Liver (tissue), 9 donors: ENCODE results near the gene RASA3. TPM values are rescaled to one million over a fixed set of nuclear protein-coding genes. Genes with fewer than 3 reads are reported as not detected.

ENCODE experiments used
- DNase-seq: peaks from one replicate; pipeline ENCODE4 v3.0.0-alpha.2; 2017; ENCODE audit warnings: low spot score
- H3K27ac ChIP-seq, 2 donors: one replicate each; pipeline ENCODE4 v1.7.0; 2013; ENCODE audit warnings: inconsistent platforms in 2 of 2, low read length in 2 of 2, control low read depth in 1 of 2, low read depth in 1 of 2, mild to moderate bottlenecking in 1 of 2
- H3K27me3 ChIP-seq, 4 donors: one replicate each; pipeline versions ENCODE4 v1.6.1 to v1.7.0; 2013; ENCODE audit warnings: low read length in 3 of 4, inconsistent platforms in 1 of 4, mild to moderate bottlenecking in 1 of 4, moderate library complexity in 1 of 4; ENCODE audit not compliant: control insufficient read depth in 4 of 4, insufficient read depth in 4 of 4
- H3K36me3 ChIP-seq, 4 donors: one replicate each; pipeline versions ENCODE4 v1.6.1 to v1.7.0; 2013; ENCODE audit warnings: low read length in 3 of 4, mild to moderate bottlenecking in 3 of 4, low read depth in 1 of 4, moderate library complexity in 1 of 4; ENCODE audit not compliant: control insufficient read depth in 4 of 4, insufficient read depth in 3 of 4
- H3K4me1 ChIP-seq, 4 donors: one replicate each; pipeline versions ENCODE4 v1.6.1 to v1.7.0; 2013; ENCODE audit warnings: low read length in 3 of 4, mild to moderate bottlenecking in 3 of 4, moderate library complexity in 1 of 4; ENCODE audit not compliant: control insufficient read depth in 4 of 4, insufficient read depth in 4 of 4
- H3K4me3 ChIP-seq, 3 donors: one replicate each; pipeline versions ENCODE4 v1.6.1 to v1.7.0; 2013; ENCODE audit warnings: low read length in 3 of 3, control low read depth in 1 of 3, low read depth in 1 of 3, mild to moderate bottlenecking in 1 of 3
- H3K9ac ChIP-seq, 2 donors: one replicate each; pipeline ENCODE4 v1.7.0; 2013; ENCODE audit warnings: low read length in 2 of 2, mild to moderate bottlenecking in 2 of 2, moderate library complexity in 2 of 2, control low read depth in 1 of 2, low read depth in 1 of 2
- H3K9me3 ChIP-seq, 4 donors: one replicate each; pipeline versions ENCODE4 v1.6.1 to v1.7.0; 2013; ENCODE audit warnings: low read length in 3 of 4; ENCODE audit not compliant: control insufficient read depth in 4 of 4
- ATF3 ChIP-seq: IDR thresholded peaks from 2 replicates; pipeline ENCODE4 v1.6.1; 2016; ENCODE audit warnings: antibody characterized with exemption
- EGR1 ChIP-seq, 2 donors: IDR thresholded peaks; 2 replicates each; pipeline ENCODE4 v1.6.1; 2016 to 2018; ENCODE audit warnings: antibody characterized with exemption in 2 of 2, low read depth in 2 of 2
- FOXA1 ChIP-seq: IDR thresholded peaks from 2 replicates; pipeline ENCODE4 v1.6.1; 2016; ENCODE audit warnings: antibody characterized with exemption
- FOXA2 ChIP-seq: IDR thresholded peaks from 2 replicates; pipeline ENCODE4 v1.6.1; 2016; ENCODE audit warnings: antibody characterized with exemption
- GABPA ChIP-seq, 2 donors: IDR thresholded peaks in 1 of 2; conservative IDR thresholded peaks in 1 of 2; 2 replicates each; pipeline ENCODE4 v1.6.1; 2016; ENCODE audit warnings: antibody characterized with exemption in 2 of 2, mild to moderate bottlenecking in 1 of 2, moderate library complexity in 1 of 2
- HNF4A ChIP-seq, 2 donors: conservative IDR thresholded peaks; 2 replicates each; pipeline ENCODE4 v1.6.1; 2016; ENCODE audit warnings: antibody characterized with exemption in 2 of 2, mild to moderate bottlenecking in 2 of 2
- HNF4G ChIP-seq: IDR thresholded peaks from 2 replicates; pipeline ENCODE4 v1.6.1; 2016; ENCODE audit warnings: antibody characterized with exemption
- JUND ChIP-seq, 2 donors: IDR thresholded peaks; 2 replicates each; pipeline ENCODE4 v1.6.1; 2016; ENCODE audit warnings: antibody characterized with exemption in 2 of 2
- MAX ChIP-seq: IDR thresholded peaks from 2 replicates; pipeline ENCODE4 v1.6.1; 2016; ENCODE audit warnings: antibody characterized with exemption
- NR2F2 ChIP-seq: IDR thresholded peaks from 2 replicates; pipeline ENCODE4 v1.6.1; 2016; ENCODE audit warnings: antibody characterized with exemption
- RAD21 ChIP-seq, 2 donors: IDR thresholded peaks; 2 replicates each; pipeline ENCODE4 v1.6.1; 2016; ENCODE audit warnings: antibody characterized with exemption in 2 of 2, mild to moderate bottlenecking in 2 of 2
- TAF1 ChIP-seq: conservative IDR thresholded peaks from 2 replicates; pipeline ENCODE4 v1.6.1; 2016; ENCODE audit warnings: antibody characterized with exemption, mild to moderate bottlenecking
- YY1 ChIP-seq: IDR thresholded peaks from 2 replicates; pipeline ENCODE4 v1.6.1; 2016; ENCODE audit warnings: antibody characterized with exemption, mild to moderate bottlenecking
- ZBTB33 ChIP-seq: IDR thresholded peaks from 2 replicates; pipeline ENCODE4 v1.6.1; 2016; ENCODE audit warnings: antibody characterized with exemption
- WGBS: extraction: QIAGEN DNeasy Blood & Tissue Kit; methylation state at CpG from one replicate; pipeline ENCODE4 v1.1.7; 2013; 5-methylcytosine and 5-hydroxymethylcytosine counted together
- polyA plus RNA-seq, 2 donors: library from polyadenylated mRNA; stranded (reverse) in 1 of 2; unstranded in 1 of 2; fragments of 200-250 nt in 1 of 2; fragments of >200 nt in 1 of 2; fragmentation: Nextera tagmentation in 1 of 2; extraction: Ambion mirVana in 1 of 2; gene quantifications; one replicate each; pipeline versions ENCODE4 v1.2.1 to v1.2.3, GENCODE V29; 2013 to 2015
- total RNA-seq, 2 donors: library from RNA; depleted of rRNA; stranded (reverse); fragments of >200 nt; gene quantifications; one replicate each; pipeline ENCODE4 v1.2.3, GENCODE V29; 2014
- TF ChIP-seq, protein P1 (sequence below): fragments of 150-350 bp; IDR thresholded peaks from 2 replicates; pipeline ENCODE4 v1.5.1; 2017; ENCODE audit warnings: improper control_type of control experiment, low read depth, low read length; ENCODE audit not compliant: missing input control
- TF ChIP-seq, protein P2 (sequence below): IDR thresholded peaks from 2 replicates; pipeline ENCODE4 v1.6.1; 2016; ENCODE audit warnings: antibody characterized with exemption, mild to moderate bottlenecking
- donor health status: healthy.
- donor health status: healthy.
- donor health status: healthy.
- donor health status: healthy.
- donor health status: healthy.

The RASA3 gene
- total and polyA plus RNA-seq, 4 donors: 0.64 to 5.9 (median 3.8) TPM

GRCh38 chr13:113995051-113995601 is 137.3 kb downstream of the RASA3 start:
- peaks cover 0 to 3% (median 1%) of the 10 kb centered on the region in 4 donors for H3K36me3 ChIP-seq

GRCh38 chr13:113992276-113993005 is 140.0 kb downstream of the RASA3 start:
- 94% methylated on average over 21 of the region's 21 CpGs for WGBS
- TF ChIP-seq YY1 (no peak), MAX (no peak), NR2F2 (no peak), HNF4A (conservative IDR thresholded peaks at IDR 0.05) (no peak), RAD21 (IDR thresholded peaks at IDR 0.05) (no peak), TAF1 (no peak), FOXA1 (no peak), JUND (IDR thresholded peaks at IDR 0.05) (no peak)
- TF ChIP-seq, protein P1, sequence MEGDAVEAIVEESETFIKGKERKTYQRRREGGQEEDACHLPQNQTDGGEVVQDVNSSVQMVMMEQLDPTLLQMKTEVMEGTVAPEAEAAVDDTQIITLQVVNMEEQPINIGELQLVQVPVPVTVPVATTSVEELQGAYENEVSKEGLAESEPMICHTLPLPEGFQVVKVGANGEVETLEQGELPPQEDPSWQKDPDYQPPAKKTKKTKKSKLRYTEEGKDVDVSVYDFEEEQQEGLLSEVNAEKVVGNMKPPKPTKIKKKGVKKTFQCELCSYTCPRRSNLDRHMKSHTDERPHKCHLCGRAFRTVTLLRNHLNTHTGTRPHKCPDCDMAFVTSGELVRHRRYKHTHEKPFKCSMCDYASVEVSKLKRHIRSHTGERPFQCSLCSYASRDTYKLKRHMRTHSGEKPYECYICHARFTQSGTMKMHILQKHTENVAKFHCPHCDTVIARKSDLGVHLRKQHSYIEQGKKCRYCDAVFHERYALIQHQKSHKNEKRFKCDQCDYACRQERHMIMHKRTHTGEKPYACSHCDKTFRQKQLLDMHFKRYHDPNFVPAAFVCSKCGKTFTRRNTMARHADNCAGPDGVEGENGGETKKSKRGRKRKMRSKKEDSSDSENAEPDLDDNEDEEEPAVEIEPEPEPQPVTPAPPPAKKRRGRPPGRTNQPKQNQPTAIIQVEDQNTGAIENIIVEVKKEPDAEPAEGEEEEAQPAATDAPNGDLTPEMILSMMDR: no peak
- Histone ChIP-seq H3K4me1 (no peaks in the 10 kb centered on the region), H3K36me3 (peaks cover 0 to 3% (median 1%) of the 10 kb centered on the region in 4 donors), H3K27ac (no peak overlapping the region), H3K27me3 (no peaks in the 10 kb centered on the region), H3K4me3 (no peak overlapping the region), H3K9ac (no peak overlapping the region), H3K9me3 (no peaks in the 10 kb centered on the region)
- no peak for DNase-seq

More at GRCh38 chr13:113995051-113995601, 137.3 kb downstream of the RASA3 start:
- DNase-seq: no peak
- Histone ChIP-seq H3K9ac (no peak overlapping the region), H3K27ac (no peak overlapping the region), H3K27me3 (no peaks in the 10 kb centered on the region), H3K4me3 (no peak overlapping the region), H3K9me3 (no peaks in the 10 kb centered on the region), H3K4me1 (no peaks in the 10 kb centered on the region)
- 86% methylated on average over 23 of the region's 23 CpGs for WGBS
- TF ChIP-seq HNF4G (no peak), JUND (IDR thresholded peaks at IDR 0.05) (no peak), RAD21 (IDR thresholded peaks at IDR 0.05) (no peak), MAX (no peak), ATF3 (no peak)

DNA sequence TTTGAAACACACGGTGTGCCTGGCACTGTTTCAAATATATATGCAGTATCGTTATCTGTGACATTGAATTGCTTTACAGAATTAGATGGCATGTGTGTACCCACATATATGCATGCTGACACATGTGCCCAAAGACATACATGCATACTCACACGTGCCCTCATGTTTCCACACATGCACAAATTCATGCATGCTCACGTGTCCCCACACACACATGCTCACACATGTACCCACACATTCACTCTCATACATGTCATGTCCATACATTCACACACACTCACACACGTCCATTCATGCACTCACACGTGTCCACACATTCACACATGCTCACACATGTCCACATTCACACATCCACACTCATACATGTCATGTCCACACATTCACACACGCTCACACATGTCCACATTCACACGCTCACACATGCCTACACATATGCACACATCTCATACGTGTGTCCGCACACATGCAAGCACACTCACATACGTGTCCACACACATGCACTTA is 140.7 kb downstream of the RASA3 start:
- Histone ChIP-seq H3K4me3 (no peak overlapping the region), H3K27ac (no peak overlapping the region), H3K9me3 (no peaks in the 10 kb centered on the region), H3K27me3 (no peaks in the 10 kb centered on the region), H3K36me3 (peaks cover 0 to 3% (median 1%) of the 10 kb centered on the region in 4 donors), H3K4me1 (no peaks in the 10 kb centered on the region), H3K9ac (no peak overlapping the region)
- 94% methylated on average over 11 of the region's 11 CpGs for WGBS
- no peak for DNase-seq
- TF ChIP-seq, protein P2, sequence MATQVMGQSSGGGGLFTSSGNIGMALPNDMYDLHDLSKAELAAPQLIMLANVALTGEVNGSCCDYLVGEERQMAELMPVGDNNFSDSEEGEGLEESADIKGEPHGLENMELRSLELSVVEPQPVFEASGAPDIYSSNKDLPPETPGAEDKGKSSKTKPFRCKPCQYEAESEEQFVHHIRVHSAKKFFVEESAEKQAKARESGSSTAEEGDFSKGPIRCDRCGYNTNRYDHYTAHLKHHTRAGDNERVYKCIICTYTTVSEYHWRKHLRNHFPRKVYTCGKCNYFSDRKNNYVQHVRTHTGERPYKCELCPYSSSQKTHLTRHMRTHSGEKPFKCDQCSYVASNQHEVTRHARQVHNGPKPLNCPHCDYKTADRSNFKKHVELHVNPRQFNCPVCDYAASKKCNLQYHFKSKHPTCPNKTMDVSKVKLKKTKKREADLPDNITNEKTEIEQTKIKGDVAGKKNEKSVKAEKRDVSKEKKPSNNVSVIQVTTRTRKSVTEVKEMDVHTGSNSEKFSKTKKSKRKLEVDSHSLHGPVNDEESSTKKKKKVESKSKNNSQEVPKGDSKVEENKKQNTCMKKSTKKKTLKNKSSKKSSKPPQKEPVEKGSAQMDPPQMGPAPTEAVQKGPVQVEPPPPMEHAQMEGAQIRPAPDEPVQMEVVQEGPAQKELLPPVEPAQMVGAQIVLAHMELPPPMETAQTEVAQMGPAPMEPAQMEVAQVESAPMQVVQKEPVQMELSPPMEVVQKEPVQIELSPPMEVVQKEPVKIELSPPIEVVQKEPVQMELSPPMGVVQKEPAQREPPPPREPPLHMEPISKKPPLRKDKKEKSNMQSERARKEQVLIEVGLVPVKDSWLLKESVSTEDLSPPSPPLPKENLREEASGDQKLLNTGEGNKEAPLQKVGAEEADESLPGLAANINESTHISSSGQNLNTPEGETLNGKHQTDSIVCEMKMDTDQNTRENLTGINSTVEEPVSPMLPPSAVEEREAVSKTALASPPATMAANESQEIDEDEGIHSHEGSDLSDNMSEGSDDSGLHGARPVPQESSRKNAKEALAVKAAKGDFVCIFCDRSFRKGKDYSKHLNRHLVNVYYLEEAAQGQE: no peak
- TF ChIP-seq FOXA2 (no peak), GABPA (IDR thresholded peaks at IDR 0.05 in 1 of 2, conservative IDR thresholded peaks at IDR 0.05 in 1 of 2) (no peak), EGR1 (IDR thresholded peaks at IDR 0.05; ENCODE audit: low read depth in 2 of 2) (no peak), NR2F2 (no peak), ZBTB33 (no peak), TAF1 (no peak), FOXA1 (no peak), HNF4A (conservative IDR thresholded peaks at IDR 0.05) (no peak)
